GM18858 (cell line): ENCODE results near the gene MIAT.
"Not testable (repeated sequence)": the region's sequence is repeated elsewhere in the genome, so short reads cannot be mapped to it uniquely, and the experiment has no call there.

Source experiments
- ATAC-seq: cut with Tn5 transposase; IDR thresholded peaks from one replicate; pipeline ENCODE4 v1.9.1; 2021; ENCODE audit not compliant: unreplicated experiment

Gene MIAT

DNA sequence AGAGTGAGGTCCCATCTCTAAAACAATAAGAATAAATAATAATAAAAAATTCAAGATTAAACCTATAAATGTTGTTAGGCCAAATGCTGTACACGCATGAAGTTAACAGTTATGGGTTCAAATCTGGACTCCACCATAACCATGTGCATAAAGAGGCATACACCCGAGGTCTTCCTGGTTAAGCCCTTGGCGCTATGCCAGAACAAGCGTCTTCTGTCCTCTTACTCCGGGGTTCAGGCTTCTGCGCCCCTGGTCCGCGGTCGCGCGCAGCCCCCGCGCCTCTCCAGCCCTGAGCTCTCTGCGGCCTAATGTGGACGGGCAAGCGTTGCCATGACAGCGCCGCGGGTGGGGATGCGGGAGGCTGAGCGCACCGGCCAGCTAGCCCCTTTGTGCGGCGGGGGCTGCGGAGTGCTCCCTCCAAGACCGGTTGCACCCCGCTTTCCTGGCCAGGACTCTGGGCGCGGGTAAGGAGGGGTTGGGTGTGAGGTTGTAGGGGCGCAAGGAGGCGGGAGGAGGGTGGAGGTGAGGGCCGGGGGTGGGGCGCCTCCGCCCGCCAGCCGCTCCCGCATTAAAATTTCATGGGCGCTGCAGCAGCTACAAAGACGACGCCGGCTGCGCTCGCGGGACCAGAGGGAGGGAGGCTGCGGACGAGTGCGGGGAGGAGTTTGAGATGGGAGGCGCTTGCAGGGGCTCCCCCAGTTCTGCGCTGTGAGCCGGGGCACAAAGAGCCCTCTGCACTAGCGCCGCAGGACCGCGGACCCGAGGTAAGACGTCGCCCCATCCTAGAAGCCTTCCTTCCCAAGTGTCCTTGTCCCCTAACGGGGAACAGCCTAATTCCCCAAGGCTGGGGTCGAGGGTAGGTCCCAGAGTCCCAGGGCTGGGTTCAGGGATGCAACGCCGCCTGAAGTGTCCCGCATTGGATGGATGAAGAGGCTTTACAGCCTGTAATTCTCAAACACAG, at the start of gene MIAT:
Gene MIAT (plus strand): TSS at position 698 of the 961 bp plus-strand sequence.
- no peak for ATAC-seq

DNA sequence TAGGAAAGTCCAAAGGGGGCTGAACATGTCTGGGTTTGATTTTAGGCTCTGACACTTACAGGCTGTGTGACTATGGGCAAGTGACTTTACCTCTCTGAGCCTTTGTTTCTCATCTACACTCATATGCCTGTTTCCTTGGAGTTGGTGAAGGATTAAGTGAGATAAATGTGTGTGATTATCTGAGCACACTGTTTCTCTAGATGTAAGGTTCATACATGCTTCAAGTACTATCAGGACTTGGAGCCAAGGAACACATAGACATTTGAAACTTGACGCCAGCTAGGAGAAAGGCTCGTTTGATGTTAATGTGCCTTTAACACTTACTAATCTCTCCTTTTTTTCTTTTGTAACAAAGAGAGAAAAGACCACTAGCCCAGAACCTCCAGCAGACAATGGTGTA, 49.3 kb upstream of the MIAT start:
- no peak for ATAC-seq

DNA sequence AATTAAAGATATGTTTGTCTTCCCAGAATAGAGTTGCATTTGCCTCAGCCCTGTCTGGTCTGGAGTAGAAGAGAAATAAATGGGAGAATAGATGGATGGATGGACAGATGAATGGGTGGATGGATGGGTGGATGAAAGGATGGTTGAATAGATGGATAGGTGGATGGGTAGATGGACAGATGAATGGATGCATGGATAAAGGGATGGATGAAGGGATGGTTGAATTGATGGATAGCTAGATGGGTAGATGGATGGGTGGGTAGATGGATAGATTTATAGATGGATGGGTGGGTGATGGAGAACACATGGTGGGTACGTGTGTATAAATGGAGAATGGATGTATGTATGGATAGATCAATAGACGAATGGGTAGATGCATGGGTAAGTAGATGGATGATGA, 48.1 kb upstream of the MIAT start:
- ATAC-seq, result no peak

DNA sequence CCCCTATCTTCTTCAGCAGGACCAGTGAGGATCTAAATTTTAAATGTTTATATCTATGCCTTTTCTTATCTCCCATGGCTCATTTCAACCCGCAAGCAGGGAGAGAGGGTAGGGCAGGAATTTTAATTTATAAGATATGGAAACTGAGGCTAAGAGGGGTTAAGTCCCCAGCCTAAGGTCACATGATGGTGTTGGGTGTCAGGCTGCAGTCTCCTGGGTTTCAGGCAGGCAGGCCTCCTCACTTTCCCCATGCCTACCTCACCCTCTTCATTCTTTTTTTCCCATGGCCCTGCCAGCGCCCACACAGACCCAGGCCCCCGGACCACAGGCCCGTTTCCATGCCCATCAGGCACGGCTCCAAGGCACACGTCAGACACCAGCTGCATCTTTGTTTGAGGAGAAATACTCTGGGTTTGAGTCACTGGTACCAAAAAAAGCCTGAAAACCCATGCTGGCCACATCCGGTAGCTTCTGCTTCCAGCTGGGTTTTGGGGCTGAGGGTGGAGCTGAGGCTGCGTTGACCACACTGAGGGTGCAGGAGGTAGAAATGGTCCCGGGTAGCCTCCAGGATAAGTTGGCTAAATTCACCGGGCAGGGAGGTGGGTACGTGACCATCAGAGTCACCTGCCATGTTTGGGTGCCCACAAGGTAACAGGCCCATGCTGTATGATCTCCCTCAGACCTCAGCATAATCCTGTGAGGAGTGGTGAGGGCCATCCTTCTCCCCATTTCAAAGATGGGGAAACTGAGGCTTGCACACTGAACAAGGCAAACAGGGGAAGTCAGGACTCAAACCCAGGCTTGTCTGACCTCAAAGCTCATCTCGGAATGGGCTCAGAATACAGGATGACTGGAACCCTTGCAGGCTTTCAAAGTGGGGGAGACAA, 47.1 kb upstream of the MIAT start:
- ATAC-seq, result peak; percentile 70

DNA sequence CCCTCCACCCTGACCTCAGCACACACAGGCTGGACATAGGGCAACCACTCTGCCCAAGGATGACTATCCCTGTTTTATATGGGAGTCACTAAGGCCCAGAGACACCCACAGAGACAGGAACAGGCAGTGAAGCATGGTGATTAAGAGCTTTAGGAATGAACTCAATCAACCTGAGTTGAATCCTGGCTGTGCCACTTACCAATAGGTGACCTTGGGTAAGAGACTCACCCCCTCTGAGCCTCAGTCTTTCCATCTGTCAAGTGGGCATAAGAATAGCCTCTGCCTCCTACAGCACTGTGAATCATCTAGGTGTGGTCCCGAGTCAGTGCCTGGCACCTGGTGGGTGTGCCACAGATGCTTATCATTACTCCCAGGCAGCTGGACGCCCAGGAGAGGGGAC, 46.4 kb upstream of the MIAT start:
- no peak for ATAC-seq

DNA sequence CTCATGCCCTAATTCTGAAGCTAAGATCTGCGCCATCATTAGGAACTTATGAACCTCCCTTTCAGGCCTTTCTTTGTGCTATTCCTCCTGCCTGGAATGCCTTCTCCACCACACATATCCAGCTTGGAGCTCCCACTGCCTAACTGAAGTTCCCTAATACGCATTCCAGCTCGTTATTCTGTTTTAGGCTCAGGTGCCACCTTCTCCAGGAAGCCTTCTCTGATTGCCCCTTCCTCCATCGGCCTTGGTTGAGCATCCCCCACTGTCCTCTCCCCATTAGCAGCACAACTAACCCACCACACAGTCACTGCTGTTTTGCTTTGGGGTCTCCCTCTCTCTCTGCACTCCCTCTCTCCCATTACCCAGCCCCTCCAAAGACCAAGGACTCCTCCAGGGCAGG, 44.7 kb upstream of the MIAT start:
- ATAC-seq, result no peak

DNA sequence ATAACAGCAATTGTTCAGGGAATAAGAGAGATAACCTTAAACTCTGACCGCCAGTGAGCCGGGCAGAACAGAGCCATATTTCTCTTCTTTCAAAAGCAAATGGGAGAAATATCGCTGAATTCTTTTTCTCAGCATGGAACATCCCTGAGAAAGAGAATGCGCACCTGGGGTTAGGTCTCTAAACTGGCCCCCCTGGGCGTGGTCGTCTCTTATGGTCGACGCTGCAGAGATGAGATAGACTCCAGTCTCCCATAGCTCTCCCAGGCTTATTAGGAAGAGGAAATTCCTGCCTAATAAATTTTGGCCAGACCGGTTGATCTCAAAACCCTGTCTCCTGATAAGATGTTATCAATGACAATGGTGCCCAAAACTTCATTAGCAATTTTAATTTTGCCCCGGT, 43.6 kb upstream of the MIAT start:
- not testable (repeated sequence) for ATAC-seq

DNA sequence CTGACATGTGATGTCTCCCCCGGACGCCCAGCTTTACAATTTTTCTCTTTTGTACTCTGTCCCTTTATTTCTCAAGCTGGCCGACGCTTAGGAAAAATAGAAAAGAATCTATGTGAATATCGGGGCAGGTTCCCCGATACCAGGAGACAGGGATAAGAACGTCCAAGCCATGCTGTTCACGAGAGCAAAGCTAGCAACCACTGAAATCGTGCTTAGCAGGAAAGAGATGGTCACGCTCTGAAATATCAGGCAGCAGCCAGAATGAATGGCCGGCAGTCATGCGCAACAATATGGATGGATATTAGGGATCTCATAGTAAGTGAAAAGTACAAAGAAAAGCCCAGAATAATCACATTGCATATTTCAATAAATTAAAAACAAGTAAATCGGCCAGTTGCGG, 43.1 kb upstream of the MIAT start:
- ATAC-seq, result no peak

DNA sequence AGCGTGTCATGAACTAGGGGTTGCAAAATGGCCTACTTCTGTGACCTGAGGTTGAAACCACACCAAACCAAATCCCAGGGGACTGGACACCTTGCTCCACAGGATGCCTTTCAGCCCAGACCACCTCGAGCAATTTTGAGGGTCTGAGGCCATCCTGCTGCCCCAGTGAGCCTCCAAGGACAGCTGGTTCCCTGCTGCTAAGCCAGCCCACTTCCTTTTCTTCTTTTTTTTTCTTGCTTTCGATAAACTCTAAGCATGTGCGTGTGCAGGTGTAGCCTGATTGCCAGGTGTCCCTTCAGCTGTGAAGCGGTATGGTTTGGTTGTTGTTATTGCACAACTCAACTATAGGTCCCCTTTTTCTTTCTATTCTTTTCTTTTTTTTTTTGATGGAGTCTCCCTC, 42.2 kb upstream of the MIAT start:
- no peak for ATAC-seq

DNA sequence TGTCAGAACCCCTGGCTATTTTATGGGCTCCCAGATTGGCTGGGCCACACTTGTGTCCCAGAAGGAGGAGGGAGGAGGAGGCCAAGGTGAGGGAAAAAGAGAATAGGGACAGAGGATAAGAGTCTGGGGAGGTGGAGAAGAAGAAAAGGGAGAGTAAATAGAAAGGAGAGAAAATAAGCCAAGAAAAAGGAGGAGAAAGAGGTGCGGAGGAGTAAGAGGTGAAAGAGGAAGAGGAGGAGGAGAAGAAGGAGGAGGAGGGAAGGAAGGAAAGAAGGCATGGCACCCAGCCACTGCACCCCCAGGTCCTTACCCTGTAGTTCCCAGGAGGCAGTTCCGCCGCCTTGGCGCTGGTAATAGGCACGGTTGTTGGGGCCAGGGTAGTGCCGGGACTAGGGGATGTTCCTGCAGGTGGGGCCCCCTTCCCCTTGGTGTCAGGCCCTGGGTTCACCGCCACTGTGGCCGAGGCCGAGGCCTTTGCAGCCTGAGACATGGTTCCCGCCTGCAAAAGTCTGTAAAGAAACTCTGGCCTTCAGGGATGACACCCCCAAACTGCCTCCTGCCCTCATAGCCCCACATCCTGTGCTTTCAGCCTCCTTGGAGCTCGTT, 41.5 kb upstream of the MIAT start:
- ATAC-seq, result no peak

DNA sequence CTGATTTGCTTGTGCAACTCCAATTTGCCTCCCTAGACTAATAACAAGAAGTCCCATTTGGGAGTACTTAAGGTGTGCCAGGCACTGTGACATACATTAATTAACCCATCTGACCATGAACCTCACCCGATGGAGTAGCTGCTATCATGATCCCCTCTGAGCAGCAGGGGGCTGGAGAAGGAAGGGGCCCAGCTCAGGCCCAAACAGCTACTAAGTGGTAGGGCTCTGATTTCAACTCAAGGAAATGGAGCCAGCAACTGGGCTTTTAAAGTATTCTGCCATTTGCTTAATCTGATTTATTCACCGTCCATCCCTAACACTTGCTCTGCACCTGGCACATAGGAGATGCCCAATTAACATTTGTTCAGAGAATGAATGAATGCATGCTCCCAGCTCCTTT, 40.7 kb upstream of the MIAT start:
- no peak for ATAC-seq

DNA sequence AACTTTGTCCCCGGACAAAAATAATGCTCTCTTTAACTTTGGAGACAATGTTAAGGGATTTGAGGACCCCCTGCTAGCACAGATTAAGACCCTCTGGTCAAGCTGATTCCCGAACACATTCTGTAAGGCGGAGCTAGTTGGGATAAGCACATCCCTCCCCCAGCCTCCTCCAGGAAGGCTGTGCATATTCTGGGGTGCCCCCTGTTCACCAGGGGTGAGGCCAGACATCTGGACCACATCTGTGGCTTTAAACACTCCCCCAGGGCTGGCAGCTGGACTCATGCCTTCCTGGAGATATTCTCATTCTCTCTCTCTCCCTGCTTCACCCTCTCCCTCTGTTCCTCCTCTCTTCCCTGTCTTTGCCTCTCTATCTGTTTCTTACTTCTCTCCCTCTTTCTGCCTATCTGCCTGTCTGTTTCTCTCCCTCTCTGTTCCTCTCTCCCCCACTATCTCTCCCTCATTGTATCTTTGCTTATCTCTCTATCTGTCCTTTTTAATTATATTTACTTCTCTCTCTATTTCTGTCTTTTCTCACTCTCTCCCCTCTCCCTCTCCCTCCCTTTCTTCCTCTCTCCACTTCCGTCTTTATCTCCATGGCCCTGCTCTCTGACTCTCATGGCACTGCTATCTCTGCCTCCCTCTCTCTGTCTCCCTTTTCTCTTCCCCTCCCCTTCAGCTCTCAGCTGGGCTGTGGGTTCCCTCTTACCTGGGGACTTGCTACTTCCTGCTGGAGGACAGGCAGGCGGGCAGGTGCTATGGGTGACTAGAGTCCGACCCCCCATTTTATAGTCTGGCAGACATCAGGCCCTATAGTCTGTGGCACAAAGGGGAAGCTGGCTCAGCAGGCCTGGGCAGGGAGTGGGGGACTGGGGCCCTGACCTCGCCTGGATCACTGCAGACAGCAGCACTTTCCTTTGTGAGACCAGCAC, 39.9 kb upstream of the MIAT start, which contains the start of gene CRYBB1:
Gene CRYBB1 (minus strand): TSS at position 757 of the 929 bp plus-strand sequence. CDS start 1,708 bp downstream, outside the sequence.
- no peak for ATAC-seq

DNA sequence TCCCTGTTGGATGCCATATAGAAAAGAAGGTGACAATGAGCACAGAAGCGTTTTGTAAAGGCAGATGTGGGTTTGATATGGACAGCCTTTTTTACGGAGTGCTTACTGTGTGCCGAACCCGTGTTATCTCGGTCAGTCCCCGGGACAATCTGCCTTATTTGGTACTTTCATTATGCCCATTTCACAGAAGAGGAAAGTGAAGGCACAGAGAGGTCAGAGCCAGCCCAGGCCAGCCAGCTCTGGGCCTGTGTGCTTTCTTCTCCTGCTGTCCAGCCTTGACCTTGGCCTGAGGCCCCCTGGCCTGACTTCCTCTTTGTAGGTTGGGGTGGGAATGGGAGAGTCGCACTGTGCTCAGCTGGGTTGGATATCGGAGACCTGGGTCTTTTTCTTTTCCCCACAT, 38.9 kb upstream of the MIAT start:
- ATAC-seq, result no peak

DNA sequence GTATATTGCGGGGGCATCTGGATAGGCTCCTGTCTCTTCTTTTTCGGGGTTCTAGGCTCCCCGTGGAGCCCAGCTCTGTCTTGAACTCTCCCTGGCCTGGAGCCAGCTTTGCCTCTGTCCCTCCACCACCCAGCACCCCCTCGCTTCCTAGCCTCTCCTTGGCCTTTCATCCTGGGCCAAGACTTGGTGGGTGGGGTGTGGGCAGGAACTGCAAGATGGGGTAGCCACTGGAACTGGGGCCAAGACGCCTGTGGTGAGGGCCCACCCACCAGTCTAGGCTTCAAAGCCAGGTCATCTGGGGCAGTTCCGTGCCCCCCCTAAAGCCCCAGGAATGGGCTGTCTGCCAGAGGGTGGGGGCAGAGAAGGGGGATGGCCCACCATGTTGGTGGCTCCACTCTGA, 37.9 kb upstream of the MIAT start:
- ATAC-seq, result no peak

DNA sequence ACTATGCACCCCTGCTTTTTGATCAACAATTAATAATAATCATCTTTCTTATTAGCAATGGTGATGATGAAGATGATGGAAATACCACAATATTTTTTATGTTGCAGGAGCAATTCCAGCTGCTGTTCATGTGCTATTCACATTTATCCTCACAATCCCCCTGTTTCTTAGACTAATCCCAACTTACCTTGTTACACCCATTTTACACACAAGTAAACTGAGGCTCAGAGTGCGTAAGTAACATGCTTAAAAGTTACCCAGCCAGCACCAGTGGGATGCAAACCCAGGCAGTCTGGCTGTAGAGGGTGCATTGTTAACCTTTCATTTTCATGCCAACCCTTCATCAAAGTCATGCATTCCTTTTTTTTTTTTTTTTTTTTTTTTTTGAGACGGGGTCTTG, 37.2 kb upstream of the MIAT start:
- no peak for ATAC-seq

DNA sequence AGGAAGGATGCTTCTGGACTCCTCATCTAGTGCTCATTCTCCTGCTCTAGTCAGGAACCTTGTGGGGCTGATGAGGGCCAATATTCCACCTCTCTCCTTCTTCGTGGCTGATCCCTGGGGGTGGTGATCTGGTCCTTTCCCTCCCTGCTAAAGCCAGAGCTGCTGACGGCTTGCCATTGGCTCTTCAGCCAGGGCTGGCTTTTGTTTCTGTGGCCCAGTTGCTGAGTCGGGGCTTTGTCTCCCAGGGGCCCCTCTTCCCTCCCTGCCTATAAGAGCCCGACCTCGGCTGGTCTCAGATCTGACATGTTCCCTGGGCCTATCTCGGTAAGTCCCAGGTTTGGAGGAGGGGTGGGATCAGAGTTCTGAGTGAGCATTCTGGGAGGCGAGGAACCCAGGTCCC, 35.7 kb upstream of the MIAT start, which contains the start of gene CRYBA4:
Gene CRYBA4 (plus strand): TSS at position 301 of the 400 bp plus-strand sequence. CDS start 634 bp downstream, outside the sequence.
- no peak for ATAC-seq

DNA sequence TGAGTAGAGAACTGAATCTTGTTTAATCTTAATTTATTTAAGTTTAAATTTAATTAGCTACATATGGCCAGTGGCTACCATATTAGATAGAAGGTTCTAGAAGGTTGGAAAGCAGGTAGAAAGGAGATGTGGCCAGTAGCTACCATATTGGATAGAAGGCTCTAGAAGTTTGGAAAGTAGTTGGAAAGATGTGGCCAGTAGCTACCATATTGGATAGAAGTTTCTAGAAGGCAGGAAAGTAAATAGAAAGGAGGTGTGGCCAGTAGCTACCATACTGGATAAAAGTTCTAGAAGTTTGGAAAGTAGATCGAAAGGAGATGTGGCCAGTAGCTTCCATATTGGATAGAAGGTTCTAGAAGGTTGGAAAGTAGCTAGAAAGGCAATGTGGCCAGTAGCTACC, 33.4 kb upstream of the MIAT start:
- no peak for ATAC-seq

DNA sequence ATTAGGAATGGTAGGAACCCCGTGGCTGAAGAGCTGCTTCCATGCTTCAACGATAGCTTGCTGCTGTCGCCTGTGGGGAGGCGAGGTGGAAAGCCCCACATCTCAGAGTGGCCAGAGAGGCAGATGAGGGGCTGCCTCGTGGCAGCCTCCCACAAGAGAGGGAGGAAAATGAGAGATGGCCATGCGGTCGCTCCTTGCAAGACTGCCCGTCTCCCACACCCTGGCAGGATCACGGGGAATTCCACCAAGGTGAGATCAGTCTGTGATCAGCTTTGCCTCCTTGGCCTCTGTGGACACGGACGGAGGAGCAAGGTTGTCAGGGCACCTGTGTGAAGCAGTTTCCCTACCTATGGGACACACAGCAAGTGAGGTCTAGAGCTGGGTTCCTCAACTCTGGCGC, 32.6 kb upstream of the MIAT start:
- no peak for ATAC-seq

DNA sequence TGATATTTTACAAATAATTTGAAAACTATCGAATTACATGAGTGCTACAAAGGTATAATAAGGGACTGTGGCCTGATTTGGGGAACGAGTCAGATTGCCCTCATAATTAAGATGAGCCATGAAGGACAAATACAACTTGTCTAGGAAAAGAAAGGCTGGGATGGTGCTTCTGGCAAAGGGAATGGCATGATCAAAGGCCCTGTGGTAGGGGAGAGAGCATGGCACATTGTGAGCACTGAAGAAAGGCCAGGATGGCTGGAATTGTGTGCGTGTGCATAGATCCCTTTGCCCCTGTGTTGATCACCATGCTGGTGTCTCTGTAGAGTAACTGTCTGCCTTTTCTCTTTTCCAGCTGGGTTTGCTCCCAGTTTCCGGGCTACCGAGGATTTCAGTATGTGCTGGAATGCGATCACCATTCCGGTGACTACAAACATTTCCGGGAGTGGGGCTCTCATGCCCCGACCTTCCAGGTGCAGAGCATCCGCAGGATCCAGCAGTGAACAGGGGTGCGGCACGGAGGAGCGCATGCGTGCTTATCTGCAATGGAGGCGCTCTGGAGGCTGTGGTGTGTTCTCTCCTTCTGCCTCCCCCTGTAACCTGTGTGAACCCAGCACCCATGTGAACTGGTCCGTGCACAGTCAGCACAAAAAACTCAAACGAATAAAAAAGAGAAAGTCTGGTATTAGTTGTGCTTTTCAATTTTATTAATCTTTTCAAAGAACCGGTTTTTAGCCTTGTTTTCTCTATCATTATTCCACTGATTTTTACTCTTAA, 27.2 kb upstream of the MIAT start:
- ATAC-seq, result no peak
